Measurements from ENCODE around the gene TTC24.
"Not testable (repeated sequence)": the region's sequence is repeated elsewhere in the genome, so short reads cannot be mapped to it uniquely, and the experiment has no call there.

The TTC24 gene

GRCh38 chr1:156581661-156582387 is 2.3 kb downstream of the TTC24 start:
- TF ChIP-seq ZFX (IDR thresholded peaks at IDR 0.05; ENCODE audit: borderline replicate concordance) (no peak), CTCF (IDR thresholded peaks at IDR 0.05) (no peak)
- no peak overlapping the region for H3K27ac ChIP-seq

GRCh38 chr1:156582388-156583017 is 3.0 kb downstream of the TTC24 start:
- H3K27ac ChIP-seq, result no peak overlapping the region
- TF ChIP-seq CTCF (IDR thresholded peaks at IDR 0.05) (no peak), ZFX (IDR thresholded peaks at IDR 0.05; ENCODE audit: borderline replicate concordance) (no peak)

GRCh38 chr1:156583821-156584622 is 4.5 kb downstream of the TTC24 start:
- TF ChIP-seq CTCF (IDR thresholded peaks at IDR 0.05) (peak; percentile 95), ZFX (IDR thresholded peaks at IDR 0.05; ENCODE audit: borderline replicate concordance) (no peak)
- H3K27ac ChIP-seq, result no peak overlapping the region

GRCh38 chr1:156584813-156585212 is 5.3 kb downstream of the TTC24 start:
- no peak overlapping the region for H3K27ac ChIP-seq

GRCh38 chr1:156586323-156586722 is 6.8 kb downstream of the TTC24 start:
- TF ChIP-seq CTCF (IDR thresholded peaks at IDR 0.05) (no peak), ZFX (IDR thresholded peaks at IDR 0.05; ENCODE audit: borderline replicate concordance) (no peak)
- no peak overlapping the region for H3K27ac ChIP-seq

More at GRCh38 chr1:156584813-156585212, 5.3 kb downstream of the TTC24 start:
- no peak for TF ChIP-seq CTCF (IDR thresholded peaks at IDR 0.05)
- no peak for TF ChIP-seq ZFX (IDR thresholded peaks at IDR 0.05; ENCODE audit: borderline replicate concordance)

- no peak overlapping the region for H3K27ac ChIP-seq
- TF ChIP-seq CTCF (IDR thresholded peaks at IDR 0.05) (no peak), ZFX (IDR thresholded peaks at IDR 0.05; ENCODE audit: borderline replicate concordance) (no peak)
Observed at GRCh38 chr1:156586892-156587477, 7.5 kb downstream of the TTC24 start.

- not testable (repeated sequence) for H3K27ac ChIP-seq
Observed at GRCh38 chr1:156587927-156588326, 8.4 kb downstream of the TTC24 start.
